Measurements from ENCODE around the gene LEF1. TPM values are rescaled to one million over a fixed set of nuclear protein-coding genes. Genes with fewer than 3 reads are reported as not detected.

LEF1 gene
- total and polyA plus RNA-seq, 9 of the 15 experiments (the other 6 are each of a cell fraction or from before 2014, with no cell fraction given), result 15.1 to 81.1 (median 29.7) TPM

DNA sequence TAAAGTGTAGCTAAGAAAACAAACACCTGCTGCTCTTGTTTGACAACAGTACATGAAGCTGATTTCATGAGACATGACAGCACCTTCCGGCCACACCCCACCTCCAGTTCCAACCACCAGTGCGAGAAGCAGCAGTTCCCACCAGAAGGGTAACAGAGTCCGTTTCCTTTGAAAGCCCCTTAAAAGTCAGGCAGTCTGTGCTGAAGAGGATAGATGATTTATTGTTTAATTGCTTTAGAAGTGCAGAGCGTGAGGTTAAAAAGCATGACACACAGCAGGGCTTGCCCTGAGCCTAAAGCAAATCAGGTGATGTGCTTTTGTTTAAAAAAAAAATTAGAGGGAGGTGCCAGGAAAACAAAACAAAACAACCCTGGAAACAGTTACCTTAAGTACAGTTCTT is 96.4 kb downstream of the LEF1 start:
- ATAC-seq (no peak), FAIRE-seq (no peak), DNase-seq (ENCODE audit: extremely low read depth in 1 of 4, low spot score in 3 of 4) (no peak)
- in situ Hi-C loops (cut with MboI) (no loop called here), intact Hi-C loops (cut with micrococcal nuclease) (no loop called here)
- peaks cover 5% of the 10 kb centered on the region; the same call in 1 of the 3 replicates for H3K36me3 ChIP-seq (ENCODE audit: control insufficient read depth, insufficient read depth, low read length)
- no peak overlapping the region for H2AFZ ChIP-seq (ENCODE audit: low read depth, low read length)
- 66% methylated on average over 4 of the region's 4 CpGs for WGBS (ENCODE audit: insufficient coverage, low coverage, missing lambda C conversion rate)
- no peaks in the 10 kb centered on the region for H3K27me3 ChIP-seq (ENCODE audit: control insufficient read depth in 2 of 2, insufficient read depth in 2 of 2, low read length in 2 of 2)
- H3K27ac ChIP-seq (ENCODE audit: extremely low read depth, low read depth, low read length), result no peak overlapping the region
- no peak overlapping the region for H3K9ac ChIP-seq (ENCODE audit: insufficient read depth in 1 of 2, low read depth in 2 of 2, low read length in 2 of 2)
- CTCF ChIA-PET (ENCODE audit: low intra/inter-chr PET ratio), result no interaction called here
- no peaks in the 10 kb centered on the region for H3K9me3 ChIP-seq (replicated peaks; ENCODE audit: control insufficient read depth, insufficient read depth, low read depth, low read length)
- no peaks in the 10 kb centered on the region for H3K9me1 ChIP-seq (ENCODE audit: control insufficient read depth, insufficient read depth, low read length)
- no peak overlapping the region for H3K4me2 ChIP-seq (ENCODE audit: insufficient read depth, low read length)
- H4K20me1 ChIP-seq (replicated peaks; ENCODE audit: control insufficient read depth, insufficient read depth, low read length), result no peaks in the 10 kb centered on the region
- no peak for TF ChIP-seq RBM15 (IDR thresholded peaks at IDR 0.05; ENCODE audit: insufficient read depth, low read length)
- no peak for TF ChIP-seq ZNF133 (CRISPR knock-in tag; IDR thresholded peaks at IDR 0.05)
- no peak for TF ChIP-seq ZNF778 (CRISPR knock-in tag; IDR thresholded peaks at IDR 0.05)
- no peak for TF ChIP-seq CHD2 (IDR thresholded peaks at IDR 0.05; ENCODE audit: low read depth, low read length)
- TF ChIP-seq HNRNPL (IDR thresholded peaks at IDR 0.05; ENCODE audit: low read depth, low read length), result no peak
- no peak for TF ChIP-seq ETV5 (CRISPR knock-in tag; IDR thresholded peaks at IDR 0.05; ENCODE audit: low read depth)
- no peak for TF ChIP-seq GATAD2B (IDR thresholded peaks at IDR 0.05; ENCODE audit: borderline replicate concordance)
- no peak for TF ChIP-seq MCM7 (IDR thresholded peaks at IDR 0.05)
- TF ChIP-seq ZC3H4 (CRISPR knock-in tag; IDR thresholded peaks at IDR 0.05; ENCODE audit: borderline replicate concordance), result no peak
- no peak for TF ChIP-seq TSHZ1 (CRISPR knock-in tag; IDR thresholded peaks at IDR 0.05)
- TF ChIP-seq TCF7 (IDR thresholded peaks at IDR 0.05; ENCODE audit: borderline replicate concordance), result no peak
- no peak for TF ChIP-seq ARID2 (IDR thresholded peaks at IDR 0.05)
- no peak for TF ChIP-seq ZNF24 (IDR thresholded peaks at IDR 0.05)
- no peak for TF ChIP-seq MEF2A (IDR thresholded peaks at IDR 0.05; ENCODE audit: control insufficient read depth, low read depth, low read length)
- H3K4me1 ChIP-seq (replicated peaks in 1 of 2; ENCODE audit: control insufficient read depth in 2 of 2, insufficient read depth in 2 of 2, low read length in 2 of 2), result no peaks in the 10 kb centered on the region
- BruUV-seq (replicated peaks), result no TSS peak
- no peak overlapping the region for H3K4me3 ChIP-seq
- POLR2A ChIA-PET, result no interaction called here
- no peaks in the 10 kb centered on the region for H3K79me2 ChIP-seq (ENCODE audit: control insufficient read depth, insufficient read depth, low read length)

All from K562 (cell line).